Mammary epithelial cell (primary cell): Measurements from ENCODE around the gene GRAP2.
"Not testable (repeated sequence)": the region's sequence is repeated elsewhere in the genome, so short reads cannot be mapped to it uniquely, and the experiment has no call there.

Experiments used
- EZH2 ChIP-seq: IDR thresholded peaks from 2 replicates; pipeline ENCODE4 v1.6.1; 2012; ENCODE audit warnings: low read length, inconsistent platforms, borderline replicate concordance
- TF ChIP-seq, protein P1 (sequence below), 2 donors: IDR thresholded peaks in 1 of 2; conservative IDR thresholded peaks in 1 of 2; 2 replicates each; pipeline ENCODE4 v1.5.1; 2011 to 2012; ENCODE audit warnings: inconsistent platforms in 2 of 2, low read length in 2 of 2, mild to moderate bottlenecking in 2 of 2, control low read depth in 1 of 2, low read depth in 1 of 2; ENCODE audit not compliant: insufficient read depth in 1 of 2; ENCODE audit errors: extremely low read depth in 1 of 2

DNA sequence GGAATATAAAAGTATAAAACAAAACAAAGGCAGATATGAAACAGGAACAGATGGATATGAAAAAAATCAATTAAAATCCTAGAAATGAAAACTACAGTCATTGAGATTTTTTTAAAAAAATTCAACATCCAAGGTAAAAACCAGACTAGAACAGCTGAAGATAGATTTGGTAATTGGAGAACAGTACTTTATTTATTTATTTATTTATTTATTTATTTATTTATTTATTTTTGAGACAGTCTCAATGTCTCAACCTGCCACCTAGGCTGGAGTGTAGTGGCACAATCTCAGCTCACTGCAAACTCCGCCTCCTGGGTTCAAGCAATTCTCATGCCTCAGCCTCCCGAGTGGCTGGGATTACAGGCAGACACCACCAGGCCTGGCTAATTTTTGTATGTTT is 31.1 kb upstream of the GRAP2 start:
- TF ChIP-seq, protein P1, sequence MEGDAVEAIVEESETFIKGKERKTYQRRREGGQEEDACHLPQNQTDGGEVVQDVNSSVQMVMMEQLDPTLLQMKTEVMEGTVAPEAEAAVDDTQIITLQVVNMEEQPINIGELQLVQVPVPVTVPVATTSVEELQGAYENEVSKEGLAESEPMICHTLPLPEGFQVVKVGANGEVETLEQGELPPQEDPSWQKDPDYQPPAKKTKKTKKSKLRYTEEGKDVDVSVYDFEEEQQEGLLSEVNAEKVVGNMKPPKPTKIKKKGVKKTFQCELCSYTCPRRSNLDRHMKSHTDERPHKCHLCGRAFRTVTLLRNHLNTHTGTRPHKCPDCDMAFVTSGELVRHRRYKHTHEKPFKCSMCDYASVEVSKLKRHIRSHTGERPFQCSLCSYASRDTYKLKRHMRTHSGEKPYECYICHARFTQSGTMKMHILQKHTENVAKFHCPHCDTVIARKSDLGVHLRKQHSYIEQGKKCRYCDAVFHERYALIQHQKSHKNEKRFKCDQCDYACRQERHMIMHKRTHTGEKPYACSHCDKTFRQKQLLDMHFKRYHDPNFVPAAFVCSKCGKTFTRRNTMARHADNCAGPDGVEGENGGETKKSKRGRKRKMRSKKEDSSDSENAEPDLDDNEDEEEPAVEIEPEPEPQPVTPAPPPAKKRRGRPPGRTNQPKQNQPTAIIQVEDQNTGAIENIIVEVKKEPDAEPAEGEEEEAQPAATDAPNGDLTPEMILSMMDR (conservative IDR thresholded peaks at IDR 0.05 in 1 of 2, IDR thresholded peaks at IDR 0.05 in 1 of 2; ENCODE audit: extremely low read depth in 1 of 2, insufficient read depth in 1 of 2, low read depth in 1 of 2, low read length in 2 of 2), result not testable (repeated sequence)
- TF ChIP-seq EZH2, result not testable (repeated sequence)
